DND-41 (cell line): ENCODE data around the gene ELL.

ENCODE experiments used
- EZH2 ChIP-seq: IDR thresholded peaks from 3 replicates; pipeline ENCODE4 v1.6.1; 2012; ENCODE audit warnings: borderline replicate concordance, low read depth, mild to moderate bottlenecking, moderate library complexity, low read length, inconsistent platforms; ENCODE audit not compliant: severe bottlenecking
- TF ChIP-seq, protein P1 (sequence below): IDR thresholded peaks from 2 replicates; pipeline ENCODE4 v1.5.1; 2012; ENCODE audit warnings: borderline replicate concordance, low read length, moderate library complexity, mild to moderate bottlenecking; ENCODE audit not compliant: poor library complexity, severe bottlenecking; ENCODE audit errors: extremely low read depth

DNA sequence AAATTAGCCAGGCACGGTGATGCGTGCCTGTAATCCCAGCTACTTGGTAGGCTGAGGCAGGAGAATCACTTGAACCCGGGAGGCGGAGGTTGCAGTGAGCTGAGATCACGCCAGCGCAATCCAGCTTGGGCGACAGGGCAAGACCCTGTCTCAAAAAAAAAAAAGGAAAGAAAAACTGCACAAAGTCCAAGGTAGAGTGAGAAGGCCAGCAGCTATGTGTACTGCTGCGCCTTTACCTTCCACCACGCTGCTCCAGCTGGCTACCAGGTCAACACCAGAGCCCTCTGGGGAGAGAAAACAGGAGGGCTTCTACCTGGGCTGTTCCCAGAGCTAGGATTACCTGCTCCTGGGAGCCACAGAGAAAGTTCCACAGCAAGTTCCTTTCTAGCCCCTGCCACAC, 3.2 kb downstream of the ELL start:
- TF ChIP-seq, protein P1, sequence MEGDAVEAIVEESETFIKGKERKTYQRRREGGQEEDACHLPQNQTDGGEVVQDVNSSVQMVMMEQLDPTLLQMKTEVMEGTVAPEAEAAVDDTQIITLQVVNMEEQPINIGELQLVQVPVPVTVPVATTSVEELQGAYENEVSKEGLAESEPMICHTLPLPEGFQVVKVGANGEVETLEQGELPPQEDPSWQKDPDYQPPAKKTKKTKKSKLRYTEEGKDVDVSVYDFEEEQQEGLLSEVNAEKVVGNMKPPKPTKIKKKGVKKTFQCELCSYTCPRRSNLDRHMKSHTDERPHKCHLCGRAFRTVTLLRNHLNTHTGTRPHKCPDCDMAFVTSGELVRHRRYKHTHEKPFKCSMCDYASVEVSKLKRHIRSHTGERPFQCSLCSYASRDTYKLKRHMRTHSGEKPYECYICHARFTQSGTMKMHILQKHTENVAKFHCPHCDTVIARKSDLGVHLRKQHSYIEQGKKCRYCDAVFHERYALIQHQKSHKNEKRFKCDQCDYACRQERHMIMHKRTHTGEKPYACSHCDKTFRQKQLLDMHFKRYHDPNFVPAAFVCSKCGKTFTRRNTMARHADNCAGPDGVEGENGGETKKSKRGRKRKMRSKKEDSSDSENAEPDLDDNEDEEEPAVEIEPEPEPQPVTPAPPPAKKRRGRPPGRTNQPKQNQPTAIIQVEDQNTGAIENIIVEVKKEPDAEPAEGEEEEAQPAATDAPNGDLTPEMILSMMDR, result no peak
- TF ChIP-seq EZH2, result no peak
